GM23338 (cell line): ENCODE data around the gene WNT1. TPM values are rescaled to one million over a fixed set of nuclear protein-coding genes. Genes with fewer than 3 reads are reported as not detected.
A peak's percentile ranks its signal among the peaks of the same experiment; 100 is the strongest.

Experiments
- ATAC-seq: fragments of 200-7000 bp; cut with Tn5 transposase; 3 replicates; pipeline ENCODE4 v1.9.1; 2020
- DNase-seq: peaks from one replicate; pipeline ENCODE4 v3.0.0-alpha.2; 2015; ENCODE audit warnings: low spot score
- H2AFZ ChIP-seq: fragments of 200-600 bp; sonication (generic); 2 replicates; pipeline ENCODE4 v1.8.0; 2016; ENCODE audit warnings: antibody characterized with exemption, mild to moderate bottlenecking, moderate library complexity
- H3F3A ChIP-seq: fragments of 200-600 bp; sonication (generic); replicated peaks from 2 replicates; pipeline ENCODE4 v1.8.0; 2017; ENCODE audit warnings: antibody characterized with exemption, mixed run types, low read depth
- H3K27ac ChIP-seq: fragments of 200-600 bp; sonication (generic); 2 replicates; pipeline ENCODE4 v1.6.1; 2016; ENCODE audit warnings: low read depth
- H3K27me3 ChIP-seq: fragments of 200-600 bp; sonication (generic); 2 replicates; pipeline ENCODE4 v1.8.0; 2016; ENCODE audit warnings: mild to moderate bottlenecking, mixed run types, moderate library complexity; ENCODE audit not compliant: insufficient read depth
- H3K36me3 ChIP-seq: fragments of 200-600 bp; sonication (generic); 2 replicates; pipeline ENCODE4 v1.8.0; 2016; ENCODE audit warnings: mild to moderate bottlenecking; ENCODE audit not compliant: insufficient read depth
- H3K4me1 ChIP-seq: fragments of 200-600 bp; sonication (generic); 2 replicates; pipeline ENCODE4 v1.8.0; 2016; ENCODE audit warnings: mild to moderate bottlenecking, moderate library complexity; ENCODE audit not compliant: insufficient read depth
- H3K4me2 ChIP-seq: fragments of 200-600 bp; sonication (generic); 2 replicates; pipeline ENCODE4 v1.7.1; 2017; ENCODE audit warnings: mixed run types
- H3K4me3 ChIP-seq: fragments of 200-600 bp; sonication (generic); 2 replicates; pipeline ENCODE4 v1.6.1; 2016; ENCODE audit warnings: mixed run types
- H3K79me2 ChIP-seq: fragments of 200-600 bp; sonication (generic); replicated peaks from 2 replicates; pipeline ENCODE4 v1.8.0; 2017; ENCODE audit warnings: mild to moderate bottlenecking; ENCODE audit not compliant: insufficient read depth
- H3K9me2 ChIP-seq: fragments of 200-600 bp; sonication (generic); 2 replicates; pipeline ENCODE4 v1.8.0; 2017; ENCODE audit not compliant: insufficient read depth
- H4K20me1 ChIP-seq: fragments of 200-600 bp; sonication (generic); replicated peaks from 2 replicates; pipeline ENCODE4 v1.8.0; 2017; ENCODE audit warnings: mild to moderate bottlenecking; ENCODE audit not compliant: insufficient read depth
- H3K27ac Mint-ChIP-seq: 2 replicates; pipeline ENCODE4 v1.8.0; 2020; ENCODE audit warnings: inconsistent platforms, mild to moderate bottlenecking, moderate library complexity, mixed read lengths
- H3K27me3 Mint-ChIP-seq: 3 replicates; pipeline ENCODE4 v1.8.0; 2022; ENCODE audit warnings: low read depth, mild to moderate bottlenecking, moderate library complexity, mixed read lengths, inconsistent platforms; ENCODE audit not compliant: insufficient read depth, poor library complexity
- H3K36me3 Mint-ChIP-seq: 3 replicates; pipeline ENCODE4 v1.8.0; 2021; ENCODE audit warnings: low read depth, mild to moderate bottlenecking, inconsistent platforms, moderate library complexity, mixed read lengths
- H3K4me1 Mint-ChIP-seq: 3 replicates; pipeline ENCODE4 v1.8.0; 2020; ENCODE audit warnings: mild to moderate bottlenecking, inconsistent platforms, mixed read lengths
- H3K4me3 Mint-ChIP-seq: 3 replicates; pipeline ENCODE4 v1.8.0; 2021; ENCODE audit warnings: moderate library complexity, mild to moderate bottlenecking, inconsistent platforms, mixed read lengths
- H3K9me3 Mint-ChIP-seq: 3 replicates; pipeline ENCODE4 v1.8.0; 2020; ENCODE audit warnings: moderate library complexity, mild to moderate bottlenecking, inconsistent platforms, mixed read lengths
- EZH2 ChIP-seq: fragments of 200-600 bp; sonication (generic); IDR thresholded peaks from one replicate; pipeline ENCODE4 v1.8.0; 2017; ENCODE audit warnings: antibody characterized with exemption, mild to moderate bottlenecking, low read depth; ENCODE audit not compliant: unreplicated experiment
- EZH2phosphoT487 ChIP-seq: fragments of 200-600 bp; sonication (generic); IDR thresholded peaks from one replicate; pipeline ENCODE4 v1.8.1; 2018; ENCODE audit warnings: antibody characterized with exemption; ENCODE audit not compliant: unreplicated experiment
- NANOG ChIP-seq: IDR thresholded peaks from 2 replicates; pipeline ENCODE4 v1.6.1; 2016; ENCODE audit warnings: antibody characterized with exemption, borderline replicate concordance
- POLR2AphosphoS5 ChIP-seq: IDR thresholded peaks from 2 replicates; pipeline ENCODE4 v1.6.1; 2016; ENCODE audit warnings: antibody characterized with exemption, low read depth
- ZNF331 ChIP-seq: fragments of 250-450 bp; sonication (Bioruptor Pico); IDR thresholded peaks from 2 replicates; pipeline ENCODE4 v1.5.0; 2020; ENCODE audit warnings: low read depth, mild to moderate bottlenecking, moderate library complexity
- polyA plus RNA-seq: library from polyadenylated mRNA; unstranded; fragments of >200 nt; fragmentation: Nextera tagmentation; extraction: Ambion mirVana; gene quantifications from 2 replicates; pipeline ENCODE4 v1.2.1, GENCODE V29; 2016
- total RNA-seq: library from RNA; depleted of rRNA; stranded (reverse); fragments of >200 nt; shearing (Covaris generic); gene quantifications from 2 replicates; pipeline ENCODE4 v1.2.3, GENCODE V29; 2014
- TF ChIP-seq, protein P1 (sequence below): IDR thresholded peaks from 2 replicates; pipeline ENCODE4 v1.6.1; 2016; ENCODE audit warnings: antibody characterized with exemption
- TF ChIP-seq, protein P2 (sequence below): IDR thresholded peaks from one replicate; pipeline ENCODE4 v1.6.1; 2018; ENCODE audit warnings: antibody characterized with exemption; ENCODE audit not compliant: unreplicated experiment
- TF ChIP-seq, protein P3 (sequence below): fragments of 250-450 bp; sonication (Bioruptor Pico); IDR thresholded peaks from 2 replicates; pipeline ENCODE4 v1.5.0; 2020; ENCODE audit warnings: mild to moderate bottlenecking, moderate library complexity
- TF ChIP-seq, protein P4 (sequence below), 2 experiments: fragments of 200-600 bp in 1 of 2; sonication (generic) in 1 of 2; conservative IDR thresholded peaks; 2 replicates each; pipeline versions ENCODE4 v1.5.1 to v1.6.1; 2016 to 2017; ENCODE audit warnings: antibody characterized with exemption in 2 of 2, low read depth in 2 of 2, mild to moderate bottlenecking in 2 of 2, moderate library complexity in 1 of 2

WNT1 gene
- total and polyA plus RNA-seq, 2 experiments from 2014 or later, result not detected

DNA sequence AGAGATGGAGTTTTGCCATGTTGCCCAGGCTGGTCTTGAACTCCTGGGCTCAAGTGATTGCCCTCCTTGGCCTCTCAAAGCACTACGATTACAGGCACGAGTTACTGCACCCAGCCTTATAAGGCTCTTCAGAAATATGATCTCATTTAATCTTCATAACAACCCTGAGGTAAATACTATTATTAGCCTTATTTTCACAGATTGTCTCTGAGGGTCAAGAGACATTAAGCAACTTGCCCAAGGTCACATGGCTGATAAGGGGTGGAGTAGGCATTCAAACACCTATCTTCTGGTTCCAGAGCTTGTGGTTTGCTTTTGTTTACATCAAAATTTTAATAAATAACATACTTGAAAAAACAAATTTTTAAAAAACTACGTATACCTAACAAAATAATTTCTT is 35.3 kb downstream of the WNT1 start:
- no peak overlapping the region for H3K27ac Mint-ChIP-seq
- H3F3A ChIP-seq, result peaks cover 10% of the 10 kb centered on the region; the same call in 1 of the 2 replicates
- H3K9me2 ChIP-seq, result no peaks in the 10 kb centered on the region
- H3K4me3 ChIP-seq, result no peak overlapping the region
- H3K36me3 Mint-ChIP-seq, result no peaks in the 10 kb centered on the region; the same call in 2 of the 3 replicates
- no peak for DNase-seq
- peaks cover 17% of the 10 kb centered on the region for H3K27me3 Mint-ChIP-seq
- H3K79me2 ChIP-seq, result no peaks in the 10 kb centered on the region
- TF ChIP-seq POLR2AphosphoS5 (no peak), EZH2phosphoT487 (no peak)
- TF ChIP-seq, protein P1, sequence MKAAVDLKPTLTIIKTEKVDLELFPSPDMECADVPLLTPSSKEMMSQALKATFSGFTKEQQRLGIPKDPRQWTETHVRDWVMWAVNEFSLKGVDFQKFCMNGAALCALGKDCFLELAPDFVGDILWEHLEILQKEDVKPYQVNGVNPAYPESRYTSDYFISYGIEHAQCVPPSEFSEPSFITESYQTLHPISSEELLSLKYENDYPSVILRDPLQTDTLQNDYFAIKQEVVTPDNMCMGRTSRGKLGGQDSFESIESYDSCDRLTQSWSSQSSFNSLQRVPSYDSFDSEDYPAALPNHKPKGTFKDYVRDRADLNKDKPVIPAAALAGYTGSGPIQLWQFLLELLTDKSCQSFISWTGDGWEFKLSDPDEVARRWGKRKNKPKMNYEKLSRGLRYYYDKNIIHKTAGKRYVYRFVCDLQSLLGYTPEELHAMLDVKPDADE, result no peak
- TF ChIP-seq, protein P2, sequence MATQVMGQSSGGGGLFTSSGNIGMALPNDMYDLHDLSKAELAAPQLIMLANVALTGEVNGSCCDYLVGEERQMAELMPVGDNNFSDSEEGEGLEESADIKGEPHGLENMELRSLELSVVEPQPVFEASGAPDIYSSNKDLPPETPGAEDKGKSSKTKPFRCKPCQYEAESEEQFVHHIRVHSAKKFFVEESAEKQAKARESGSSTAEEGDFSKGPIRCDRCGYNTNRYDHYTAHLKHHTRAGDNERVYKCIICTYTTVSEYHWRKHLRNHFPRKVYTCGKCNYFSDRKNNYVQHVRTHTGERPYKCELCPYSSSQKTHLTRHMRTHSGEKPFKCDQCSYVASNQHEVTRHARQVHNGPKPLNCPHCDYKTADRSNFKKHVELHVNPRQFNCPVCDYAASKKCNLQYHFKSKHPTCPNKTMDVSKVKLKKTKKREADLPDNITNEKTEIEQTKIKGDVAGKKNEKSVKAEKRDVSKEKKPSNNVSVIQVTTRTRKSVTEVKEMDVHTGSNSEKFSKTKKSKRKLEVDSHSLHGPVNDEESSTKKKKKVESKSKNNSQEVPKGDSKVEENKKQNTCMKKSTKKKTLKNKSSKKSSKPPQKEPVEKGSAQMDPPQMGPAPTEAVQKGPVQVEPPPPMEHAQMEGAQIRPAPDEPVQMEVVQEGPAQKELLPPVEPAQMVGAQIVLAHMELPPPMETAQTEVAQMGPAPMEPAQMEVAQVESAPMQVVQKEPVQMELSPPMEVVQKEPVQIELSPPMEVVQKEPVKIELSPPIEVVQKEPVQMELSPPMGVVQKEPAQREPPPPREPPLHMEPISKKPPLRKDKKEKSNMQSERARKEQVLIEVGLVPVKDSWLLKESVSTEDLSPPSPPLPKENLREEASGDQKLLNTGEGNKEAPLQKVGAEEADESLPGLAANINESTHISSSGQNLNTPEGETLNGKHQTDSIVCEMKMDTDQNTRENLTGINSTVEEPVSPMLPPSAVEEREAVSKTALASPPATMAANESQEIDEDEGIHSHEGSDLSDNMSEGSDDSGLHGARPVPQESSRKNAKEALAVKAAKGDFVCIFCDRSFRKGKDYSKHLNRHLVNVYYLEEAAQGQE, result no peak
- no peak overlapping the region for H3K4me3 Mint-ChIP-seq
- no peak overlapping the region for H3K4me2 ChIP-seq
- H4K20me1 ChIP-seq, result 0 out of 2 replicates have a peak, but pooled peaks cover 10% of the 10 kb centered on the region
- H3K4me1 ChIP-seq, result peaks cover 5% of the 10 kb centered on the region; the same call in 1 of the 2 replicates
- H3K27ac ChIP-seq, result no peak overlapping the region
- no peak for ATAC-seq
- H3K27me3 ChIP-seq, result no peaks in the 10 kb centered on the region
- no peaks in the 10 kb centered on the region for H3K9me3 Mint-ChIP-seq
- H3K36me3 ChIP-seq, result no peaks in the 10 kb centered on the region
- H3K4me1 Mint-ChIP-seq, result peaks cover 10% of the 10 kb centered on the region; the same call in 2 of the 3 replicates
- no peak overlapping the region for H2AFZ ChIP-seq

DNA sequence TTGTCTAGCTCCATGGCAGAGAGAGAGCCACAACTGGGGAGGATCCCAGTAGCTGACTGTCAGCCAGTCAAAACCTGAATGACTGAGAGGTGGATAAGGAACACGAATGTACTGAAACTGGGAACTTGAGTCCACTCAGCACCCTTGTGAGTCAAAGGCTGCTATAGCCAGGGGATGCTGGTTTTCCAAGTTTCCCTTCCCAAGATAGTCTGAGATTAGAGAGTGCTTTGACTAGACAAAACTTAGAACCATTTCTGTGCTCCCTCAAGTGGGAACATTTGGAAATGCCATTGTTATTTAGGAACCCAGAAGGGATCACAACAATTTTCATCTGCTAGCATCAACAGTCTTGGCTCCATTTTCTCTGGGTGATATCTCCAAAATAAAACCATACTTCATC is 36.4 kb downstream of the WNT1 start:
- Histone ChIP-seq H3F3A (peaks cover 12% of the 10 kb centered on the region; the same call in 1 of the 2 replicates), H3K9me2 (no peaks in the 10 kb centered on the region), H3K27me3 (no peaks in the 10 kb centered on the region), H3K79me2 (no peaks in the 10 kb centered on the region), H3K4me2 (no peak overlapping the region), H3K4me1 (peaks cover 5% of the 10 kb centered on the region; the same call in 1 of the 2 replicates), H3K36me3 (no peaks in the 10 kb centered on the region), H3K27ac (no peak overlapping the region), H2AFZ (no peak overlapping the region), H3K4me3 (no peak overlapping the region), H4K20me1 (0 out of 2 replicates have a peak, but pooled peaks cover 10% of the 10 kb centered on the region)
- Mint-ChIP-seq H3K4me1 (peaks cover 8% of the 10 kb centered on the region; the same call in 2 of the 3 replicates), H3K9me3 (no peaks in the 10 kb centered on the region), H3K4me3 (no peak overlapping the region), H3K27me3 (peaks cover 18% of the 10 kb centered on the region), H3K36me3 (no peaks in the 10 kb centered on the region; the same call in 2 of the 3 replicates), H3K27ac (no peak overlapping the region)
- TF ChIP-seq POLR2AphosphoS5, result no peak
- no peak for TF ChIP-seq EZH2phosphoT487
- TF ChIP-seq EZH2, result no peak
- TF ChIP-seq NANOG, result no peak
- TF ChIP-seq, protein P3, sequence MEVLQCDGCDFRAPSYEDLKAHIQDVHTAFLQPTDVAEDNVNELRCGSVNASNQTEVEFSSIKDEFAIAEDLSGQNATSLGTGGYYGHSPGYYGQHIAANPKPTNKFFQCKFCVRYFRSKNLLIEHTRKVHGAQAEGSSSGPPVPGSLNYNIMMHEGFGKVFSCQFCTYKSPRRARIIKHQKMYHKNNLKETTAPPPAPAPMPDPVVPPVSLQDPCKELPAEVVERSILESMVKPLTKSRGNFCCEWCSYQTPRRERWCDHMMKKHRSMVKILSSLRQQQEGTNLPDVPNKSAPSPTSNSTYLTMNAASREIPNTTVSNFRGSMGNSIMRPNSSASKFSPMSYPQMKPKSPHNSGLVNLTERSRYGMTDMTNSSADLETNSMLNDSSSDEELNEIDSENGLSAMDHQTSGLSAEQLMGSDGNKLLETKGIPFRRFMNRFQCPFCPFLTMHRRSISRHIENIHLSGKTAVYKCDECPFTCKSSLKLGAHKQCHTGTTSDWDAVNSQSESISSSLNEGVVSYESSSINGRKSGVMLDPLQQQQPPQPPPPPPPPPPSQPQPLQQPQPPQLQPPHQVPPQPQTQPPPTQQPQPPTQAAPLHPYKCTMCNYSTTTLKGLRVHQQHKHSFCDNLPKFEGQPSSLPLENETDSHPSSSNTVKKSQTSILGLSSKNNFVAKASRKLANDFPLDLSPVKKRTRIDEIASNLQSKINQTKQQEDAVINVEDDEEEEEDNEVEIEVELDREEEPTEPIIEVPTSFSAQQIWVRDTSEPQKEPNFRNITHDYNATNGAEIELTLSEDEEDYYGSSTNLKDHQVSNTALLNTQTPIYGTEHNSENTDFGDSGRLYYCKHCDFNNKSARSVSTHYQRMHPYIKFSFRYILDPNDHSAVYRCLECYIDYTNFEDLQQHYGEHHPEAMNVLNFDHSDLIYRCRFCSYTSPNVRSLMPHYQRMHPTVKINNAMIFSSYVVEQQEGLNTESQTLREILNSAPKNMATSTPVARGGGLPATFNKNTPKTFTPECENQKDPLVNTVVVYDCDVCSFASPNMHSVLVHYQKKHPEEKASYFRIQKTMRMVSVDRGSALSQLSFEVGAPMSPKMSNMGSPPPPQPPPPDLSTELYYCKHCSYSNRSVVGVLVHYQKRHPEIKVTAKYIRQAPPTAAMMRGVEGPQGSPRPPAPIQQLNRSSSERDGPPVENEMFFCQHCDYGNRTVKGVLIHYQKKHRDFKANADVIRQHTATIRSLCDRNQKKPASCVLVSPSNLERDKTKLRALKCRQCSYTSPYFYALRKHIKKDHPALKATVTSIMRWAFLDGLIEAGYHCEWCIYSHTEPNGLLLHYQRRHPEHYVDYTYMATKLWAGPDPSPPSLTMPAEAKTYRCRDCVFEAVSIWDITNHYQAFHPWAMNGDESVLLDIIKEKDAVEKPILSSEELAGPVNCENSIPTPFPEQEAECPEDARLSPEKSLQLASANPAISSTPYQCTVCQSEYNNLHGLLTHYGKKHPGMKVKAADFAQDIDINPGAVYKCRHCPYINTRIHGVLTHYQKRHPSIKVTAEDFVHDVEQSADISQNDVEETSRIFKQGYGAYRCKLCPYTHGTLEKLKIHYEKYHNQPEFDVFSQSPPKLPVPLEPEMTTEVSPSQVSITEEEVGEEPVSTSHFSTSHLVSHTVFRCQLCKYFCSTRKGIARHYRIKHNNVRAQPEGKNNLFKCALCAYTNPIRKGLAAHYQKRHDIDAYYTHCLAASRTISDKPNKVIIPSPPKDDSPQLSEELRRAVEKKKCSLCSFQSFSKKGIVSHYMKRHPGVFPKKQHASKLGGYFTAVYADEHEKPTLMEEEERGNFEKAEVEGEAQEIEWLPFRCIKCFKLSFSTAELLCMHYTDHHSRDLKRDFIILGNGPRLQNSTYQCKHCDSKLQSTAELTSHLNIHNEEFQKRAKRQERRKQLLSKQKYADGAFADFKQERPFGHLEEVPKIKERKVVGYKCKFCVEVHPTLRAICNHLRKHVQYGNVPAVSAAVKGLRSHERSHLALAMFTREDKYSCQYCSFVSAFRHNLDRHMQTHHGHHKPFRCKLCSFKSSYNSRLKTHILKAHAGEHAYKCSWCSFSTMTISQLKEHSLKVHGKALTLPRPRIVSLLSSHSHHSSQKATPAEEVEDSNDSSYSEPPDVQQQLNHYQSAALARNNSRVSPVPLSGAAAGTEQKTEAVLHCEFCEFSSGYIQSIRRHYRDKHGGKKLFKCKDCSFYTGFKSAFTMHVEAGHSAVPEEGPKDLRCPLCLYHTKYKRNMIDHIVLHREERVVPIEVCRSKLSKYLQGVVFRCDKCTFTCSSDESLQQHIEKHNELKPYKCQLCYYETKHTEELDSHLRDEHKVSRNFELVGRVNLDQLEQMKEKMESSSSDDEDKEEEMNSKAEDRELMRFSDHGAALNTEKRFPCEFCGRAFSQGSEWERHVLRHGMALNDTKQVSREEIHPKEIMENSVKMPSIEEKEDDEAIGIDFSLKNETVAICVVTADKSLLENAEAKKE (CRISPR knock-in tag), result no peak
- no peak for TF ChIP-seq ZNF331
- TF ChIP-seq, protein P4, sequence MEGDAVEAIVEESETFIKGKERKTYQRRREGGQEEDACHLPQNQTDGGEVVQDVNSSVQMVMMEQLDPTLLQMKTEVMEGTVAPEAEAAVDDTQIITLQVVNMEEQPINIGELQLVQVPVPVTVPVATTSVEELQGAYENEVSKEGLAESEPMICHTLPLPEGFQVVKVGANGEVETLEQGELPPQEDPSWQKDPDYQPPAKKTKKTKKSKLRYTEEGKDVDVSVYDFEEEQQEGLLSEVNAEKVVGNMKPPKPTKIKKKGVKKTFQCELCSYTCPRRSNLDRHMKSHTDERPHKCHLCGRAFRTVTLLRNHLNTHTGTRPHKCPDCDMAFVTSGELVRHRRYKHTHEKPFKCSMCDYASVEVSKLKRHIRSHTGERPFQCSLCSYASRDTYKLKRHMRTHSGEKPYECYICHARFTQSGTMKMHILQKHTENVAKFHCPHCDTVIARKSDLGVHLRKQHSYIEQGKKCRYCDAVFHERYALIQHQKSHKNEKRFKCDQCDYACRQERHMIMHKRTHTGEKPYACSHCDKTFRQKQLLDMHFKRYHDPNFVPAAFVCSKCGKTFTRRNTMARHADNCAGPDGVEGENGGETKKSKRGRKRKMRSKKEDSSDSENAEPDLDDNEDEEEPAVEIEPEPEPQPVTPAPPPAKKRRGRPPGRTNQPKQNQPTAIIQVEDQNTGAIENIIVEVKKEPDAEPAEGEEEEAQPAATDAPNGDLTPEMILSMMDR (conservative IDR thresholded peaks at IDR 0.05; ENCODE audit: low read depth in 2 of 2), result peak; percentile 13 to 14; a peak in 2 of 4 replicates
- DNase-seq (peak; percentile 28), ATAC-seq (no peak)
